GOT3 (cell line): ENCODE results near the gene TEDC2.
"Not testable (repeated sequence)": the region's sequence is repeated elsewhere in the genome, so short reads cannot be mapped to it uniquely, and the experiment has no call there.

Source experiments
- DNase-seq: peaks from one replicate; lab custom pipeline; 2025; ENCODE audit warnings: mixed read lengths; lab: John Stamatoyannopoulos, UW

Gene TEDC2

DNA sequence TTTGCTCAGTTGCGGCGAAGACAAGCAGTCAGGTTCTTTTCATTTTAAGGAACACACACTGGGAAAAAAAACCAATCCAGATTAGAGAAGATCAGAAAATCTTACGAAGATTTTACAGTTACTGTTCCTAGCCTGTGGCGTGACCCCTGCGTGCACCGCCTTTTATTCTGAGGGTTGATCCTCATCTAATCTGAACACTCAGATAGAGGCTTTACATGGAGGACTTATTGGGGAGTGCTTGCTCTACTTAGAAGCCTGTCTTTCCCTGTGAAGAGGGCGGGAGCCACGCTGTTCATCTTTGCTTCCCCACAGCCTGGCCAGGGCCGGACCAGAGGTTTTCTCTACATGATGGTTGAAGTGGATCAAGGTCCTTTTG is 16.4 kb downstream of the TEDC2 start:
- DNase-seq, result no peak

DNA sequence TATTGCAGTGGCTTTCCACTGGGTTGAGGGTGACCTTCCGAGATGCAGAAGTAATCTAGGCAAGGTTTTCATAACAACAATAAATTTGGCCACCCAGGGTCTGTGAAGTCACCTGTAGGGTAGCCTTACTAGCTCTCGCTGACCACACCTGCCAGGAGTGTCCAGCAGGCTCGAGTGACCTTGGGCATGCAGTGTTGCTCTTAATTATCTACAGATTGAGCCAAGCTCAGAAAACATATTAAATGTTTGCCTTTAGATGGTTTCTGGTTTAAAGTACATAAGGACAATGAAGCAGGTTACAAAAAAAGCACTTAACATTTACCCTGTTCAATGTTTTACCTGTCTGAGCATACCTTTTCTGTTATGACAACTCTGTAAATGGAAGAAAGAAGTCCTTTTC is 16.8 kb downstream of the TEDC2 start:
- DNase-seq, result no peak

DNA sequence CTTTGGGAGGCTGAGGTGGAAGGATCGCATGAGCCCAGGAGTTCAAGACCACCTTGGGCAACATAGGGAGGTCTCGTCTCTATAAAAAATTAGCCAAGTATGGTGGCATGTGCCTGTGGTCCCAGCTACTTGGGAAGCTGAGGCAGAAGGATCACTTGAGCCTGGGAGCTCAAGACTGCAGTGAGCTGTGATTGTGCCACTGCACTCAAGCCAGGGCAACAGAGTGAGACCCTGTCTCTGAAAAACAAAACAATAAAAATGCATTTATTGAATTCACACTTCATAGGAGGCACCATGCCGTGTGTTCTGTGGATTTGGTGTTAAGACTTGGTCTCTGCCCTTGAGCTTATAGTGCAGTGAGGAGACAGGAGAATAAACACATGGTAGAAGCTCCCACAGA is 17.4 kb downstream of the TEDC2 start:
- no peak for DNase-seq

GRCh38 chr16:2478279-2478678 is 18.4 kb downstream of the TEDC2 start:
- no peak for DNase-seq

DNA sequence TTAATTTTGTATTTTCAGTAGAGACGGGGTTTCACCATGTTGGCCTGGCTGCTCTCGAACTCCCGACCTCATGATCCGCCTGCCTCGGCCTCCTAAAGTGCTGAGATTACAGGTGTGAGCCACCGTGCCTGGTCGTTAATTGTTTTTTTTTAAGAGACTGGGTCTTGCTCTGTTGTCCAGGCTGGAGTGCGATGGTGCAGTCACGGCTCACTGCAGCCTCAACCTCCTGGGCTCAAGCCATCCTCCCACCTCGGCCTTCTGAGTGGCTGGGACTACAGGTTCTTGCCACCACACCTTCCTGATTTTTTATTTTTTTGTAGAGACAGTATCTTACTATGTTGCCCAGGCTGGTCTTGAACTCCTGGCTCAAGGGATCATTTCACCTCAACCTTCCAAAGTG is 20.1 kb downstream of the TEDC2 start:
- DNase-seq, result not testable (repeated sequence)

GRCh38 chr16:2480948-2481347 is 21.0 kb downstream of the TEDC2 start:
- no peak for DNase-seq

DNA sequence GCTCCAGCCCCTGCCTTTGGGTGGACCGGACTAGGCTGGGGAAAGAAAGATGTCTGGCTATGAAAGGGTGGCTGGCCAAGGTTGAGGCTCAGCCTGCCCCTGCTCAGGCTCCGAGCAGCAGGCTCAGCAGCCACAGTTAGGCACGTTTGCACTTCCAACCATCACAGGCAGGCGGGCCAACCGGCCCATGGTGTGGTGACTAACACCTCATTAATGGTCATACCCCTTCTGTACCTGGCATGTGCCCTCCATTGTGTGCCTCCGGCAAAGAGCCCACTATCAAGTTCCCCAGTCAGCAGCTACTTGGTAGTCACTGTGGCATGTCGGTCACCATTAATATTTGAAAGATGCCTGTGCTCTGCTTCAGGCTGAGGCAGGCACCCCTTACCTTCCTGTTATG is 21.8 kb downstream of the TEDC2 start:
- no peak for DNase-seq

DNA sequence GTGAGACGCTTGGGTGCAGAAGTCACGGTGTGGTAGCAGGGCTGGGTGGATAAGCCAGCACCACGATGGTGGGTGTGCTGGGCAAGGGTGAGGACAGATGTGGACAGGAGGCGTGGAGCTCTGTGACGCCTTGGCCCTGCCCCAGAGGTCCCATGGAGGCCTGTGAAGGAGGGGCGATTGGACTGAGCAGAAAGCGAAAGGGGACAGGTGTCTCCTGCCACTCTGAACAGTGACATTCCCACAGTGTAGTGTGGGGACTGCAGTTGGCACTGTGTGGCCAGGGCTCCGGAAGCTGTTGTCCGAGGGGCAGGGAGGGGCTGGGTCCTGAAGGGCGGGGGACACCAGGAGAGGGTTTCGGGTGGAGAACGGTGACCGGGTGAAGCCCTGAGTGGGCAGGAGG is 22.3 kb downstream of the TEDC2 start:
- DNase-seq, result no peak

DNA sequence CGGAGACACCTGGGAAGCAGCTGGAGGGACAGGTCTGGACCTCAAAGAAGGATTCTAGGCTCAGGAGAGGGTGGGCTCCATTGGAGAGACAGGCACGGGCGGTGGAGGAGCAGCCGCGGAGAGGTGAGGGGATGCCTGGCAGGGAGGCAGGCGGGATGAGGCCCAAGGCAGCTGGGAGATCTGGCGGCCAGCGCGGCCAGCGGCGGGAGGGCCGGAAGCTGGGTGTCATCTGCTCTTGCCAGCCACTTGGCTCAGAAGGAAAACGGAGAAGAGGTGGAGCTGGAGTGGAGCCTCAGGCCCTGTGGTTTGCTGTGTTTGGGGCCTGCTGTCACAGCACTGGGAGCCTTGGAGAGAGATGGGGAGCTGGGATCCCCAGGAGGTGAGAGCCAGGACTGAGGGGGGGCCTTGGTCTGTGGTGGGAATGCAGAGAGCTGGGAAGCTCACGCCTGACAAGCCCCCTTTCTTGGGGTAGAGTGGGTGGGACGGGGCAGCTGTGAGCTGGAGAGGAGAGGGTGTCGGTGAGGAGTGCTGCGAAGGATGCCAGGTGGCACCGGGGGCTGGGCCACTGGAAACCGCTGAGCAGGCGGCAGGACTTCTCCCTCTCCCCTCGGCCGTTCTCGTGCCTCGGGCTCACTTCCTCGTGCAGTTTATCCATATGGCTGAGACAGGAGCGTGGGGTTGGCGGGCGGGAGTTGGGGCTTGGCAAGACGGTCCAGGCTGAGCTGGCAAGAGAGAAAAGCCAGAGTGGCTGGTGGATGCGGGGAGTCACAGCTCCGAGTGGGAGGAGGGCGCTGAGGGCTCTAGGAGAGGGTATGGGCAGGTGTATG is 23.0 kb downstream of the TEDC2 start:
- DNase-seq, result no peak

DNA sequence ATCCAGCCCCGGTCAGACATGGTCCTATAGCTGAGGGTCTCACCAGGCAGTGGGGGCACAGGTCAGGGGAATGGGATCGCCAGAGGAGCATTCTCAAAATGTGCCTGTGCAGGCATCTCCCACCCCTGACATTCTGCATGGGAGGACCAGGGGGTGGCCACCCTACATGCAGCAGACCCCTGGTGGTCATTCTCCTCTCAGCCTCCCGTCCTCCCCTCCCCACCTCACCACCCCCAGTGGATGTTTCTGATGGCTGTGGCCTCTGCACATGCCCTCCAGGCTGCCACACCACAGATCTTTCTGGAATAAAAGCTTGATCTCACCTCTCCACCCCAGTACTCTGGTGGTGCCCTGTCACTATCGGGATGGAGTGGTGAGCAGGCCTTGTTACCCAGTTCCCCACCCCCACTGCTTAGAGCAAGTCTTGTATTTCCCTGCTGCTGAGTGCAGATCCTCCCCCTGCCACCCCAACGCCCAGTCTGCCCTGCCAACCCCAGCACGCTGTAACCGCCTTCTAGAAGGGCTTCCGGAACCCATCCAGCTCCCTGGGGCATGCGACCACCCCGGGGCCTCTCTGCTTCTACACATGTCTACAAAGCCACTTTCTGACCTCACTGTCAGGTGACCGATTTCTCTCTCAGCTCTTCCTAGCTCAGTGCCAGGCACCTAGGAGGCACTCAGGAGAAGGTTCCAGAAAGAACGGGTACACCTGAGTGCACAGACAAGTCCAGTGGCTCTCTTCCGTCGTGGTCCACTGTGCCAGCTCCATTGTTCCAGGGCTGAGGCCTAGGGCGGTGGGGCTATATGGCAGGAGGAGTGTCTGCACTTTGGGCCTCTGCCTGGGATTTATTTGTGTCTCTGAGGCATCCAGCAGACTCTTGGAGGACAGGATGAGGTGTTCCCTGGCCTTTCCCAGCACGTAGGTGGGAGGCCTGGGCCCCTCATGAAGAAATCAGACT is 24.3 kb downstream of the TEDC2 start:
- no peak for DNase-seq

DNA sequence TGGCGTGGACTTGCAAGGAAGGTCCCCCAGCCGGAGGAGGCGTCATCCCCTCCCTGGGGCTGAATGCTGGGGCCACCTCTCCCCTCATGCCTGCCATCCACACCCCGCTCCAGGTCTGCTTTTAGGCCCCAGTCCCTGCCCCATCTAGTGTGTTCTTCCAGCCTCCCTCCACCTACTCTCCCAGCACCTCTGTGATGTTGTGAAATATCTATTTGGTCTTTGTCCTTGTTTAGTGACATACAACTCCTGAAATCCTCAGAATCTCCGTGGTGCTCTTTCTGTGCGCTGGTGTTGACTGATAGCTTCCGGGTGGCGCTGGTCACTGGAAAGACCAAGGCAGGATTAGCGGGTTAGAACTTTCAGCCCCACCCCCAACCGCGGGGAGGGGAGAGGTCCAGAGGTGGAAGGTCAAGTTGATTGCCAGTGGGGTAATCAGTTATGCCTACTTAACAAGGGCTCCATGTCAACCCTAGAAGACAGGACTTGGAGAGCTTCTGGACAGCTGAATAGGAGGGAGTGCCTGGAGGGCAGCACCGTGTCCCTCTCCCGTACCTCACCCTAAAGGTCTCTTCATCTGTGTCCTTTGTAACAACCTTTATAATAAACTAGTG is 25.1 kb downstream of the TEDC2 start:
- DNase-seq, result no peak

GRCh38 chr16:2485811-2486507 is 26.1 kb downstream of the TEDC2 start:
- DNase-seq, result no peak

- no peak for DNase-seq
Observed at GRCh38 chr16:2486645-2487516, 27.0 kb downstream of the TEDC2 start.

GRCh38 chr16:2487517-2487842 is 27.6 kb downstream of the TEDC2 start:
- no peak for DNase-seq

DNA sequence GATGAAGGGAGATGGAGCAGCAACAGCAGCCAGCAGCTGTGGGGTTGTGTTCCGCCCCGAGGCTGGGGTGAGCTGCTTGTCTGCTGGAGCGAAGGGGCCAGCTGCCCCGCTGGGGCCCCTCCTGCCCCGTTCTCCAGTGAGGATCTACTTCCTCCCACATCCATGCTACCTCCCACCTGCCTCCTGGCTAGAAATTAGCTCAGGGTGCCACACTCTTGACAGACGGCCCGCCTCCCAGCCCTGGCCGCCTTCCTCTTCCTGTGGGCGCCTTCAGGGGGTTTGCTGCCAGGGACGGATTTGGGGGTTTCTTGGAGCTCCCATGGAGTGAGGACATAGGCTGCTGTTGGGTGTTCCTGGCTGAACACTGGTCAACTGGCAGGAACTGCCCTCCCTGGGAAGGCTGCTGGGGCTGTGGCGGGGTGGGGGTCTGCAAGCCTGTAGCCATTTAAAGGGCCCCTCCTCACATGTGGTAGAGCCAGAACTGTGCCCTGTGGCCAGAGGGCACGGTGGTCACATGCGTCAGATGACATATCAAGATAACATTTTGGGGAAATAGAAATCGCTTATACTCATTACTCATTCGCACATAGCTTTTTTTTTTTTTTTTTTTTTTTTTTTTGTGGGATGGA is 28.1 kb downstream of the TEDC2 start:
- DNase-seq, result no peak

- no peak for DNase-seq
Observed at GRCh38 chr16:2489581-2489980, 29.7 kb downstream of the TEDC2 start.

DNA sequence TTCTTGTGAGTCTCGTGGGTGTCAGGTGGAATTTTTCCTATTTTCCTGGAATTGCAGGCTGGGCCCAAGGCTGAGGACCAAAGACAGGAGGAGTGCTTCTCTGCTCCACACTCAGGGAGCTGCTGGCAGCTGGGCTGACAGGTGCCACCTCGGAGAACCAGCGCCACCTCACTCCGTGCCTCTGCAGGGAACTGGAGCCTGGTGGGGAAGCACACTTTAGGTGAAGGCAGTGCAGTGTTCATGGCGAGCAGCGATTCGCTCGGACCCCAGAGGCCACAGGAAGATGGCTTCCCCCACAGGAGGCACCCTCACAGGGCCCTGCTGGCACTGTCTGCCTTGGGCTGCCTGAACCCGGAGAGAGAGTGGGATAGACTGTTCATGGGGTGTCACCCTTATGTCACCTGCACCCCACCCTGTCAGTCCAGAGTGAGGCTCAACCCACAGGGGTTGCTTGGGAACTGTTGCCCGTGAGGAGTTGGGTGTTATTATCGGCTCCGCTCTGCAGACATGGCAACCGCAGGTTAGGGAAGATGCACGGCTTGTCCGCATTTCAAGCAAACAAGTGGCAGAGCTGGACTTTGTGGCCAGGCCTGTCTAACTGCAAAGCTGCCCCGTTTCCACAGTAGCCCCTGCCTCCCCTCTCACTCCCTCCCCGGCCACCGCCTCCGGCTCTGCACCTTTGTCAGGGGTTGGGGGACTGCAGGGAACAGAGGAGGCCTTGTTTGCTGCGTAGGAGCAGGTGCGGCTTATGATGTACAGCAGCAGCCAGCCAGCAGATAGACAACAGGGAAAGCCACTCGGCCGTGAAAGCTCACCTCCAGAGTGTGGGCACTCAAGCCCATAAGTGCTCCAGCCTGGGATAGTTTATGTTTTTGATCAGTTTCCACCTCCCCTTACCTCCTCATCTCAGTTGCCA is 30.5 kb downstream of the TEDC2 start:
- DNase-seq, result no peak

DNA sequence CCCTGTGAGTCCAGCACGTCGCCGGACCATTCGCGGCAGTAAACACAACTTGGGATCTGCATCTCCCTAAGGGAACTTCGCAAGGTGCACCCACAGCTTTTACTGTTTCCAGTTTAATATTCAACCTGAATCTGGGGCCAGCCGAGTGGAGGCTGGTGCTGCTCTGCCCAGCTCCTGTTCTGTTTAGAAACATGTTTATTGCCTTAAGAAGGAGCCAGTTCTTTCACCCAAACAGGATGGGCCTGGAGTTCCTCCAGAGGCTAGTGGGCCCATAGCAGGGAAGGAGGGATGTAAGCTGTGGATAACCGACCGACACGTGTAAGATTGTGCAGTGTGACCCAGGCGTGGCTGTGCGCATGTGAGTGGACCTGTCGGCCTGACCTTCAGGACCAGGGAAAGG is 32.4 kb downstream of the TEDC2 start:
- DNase-seq, result no peak

GRCh38 chr16:2493605-2494004 is 33.7 kb downstream of the TEDC2 start:
- no peak for DNase-seq

DNA sequence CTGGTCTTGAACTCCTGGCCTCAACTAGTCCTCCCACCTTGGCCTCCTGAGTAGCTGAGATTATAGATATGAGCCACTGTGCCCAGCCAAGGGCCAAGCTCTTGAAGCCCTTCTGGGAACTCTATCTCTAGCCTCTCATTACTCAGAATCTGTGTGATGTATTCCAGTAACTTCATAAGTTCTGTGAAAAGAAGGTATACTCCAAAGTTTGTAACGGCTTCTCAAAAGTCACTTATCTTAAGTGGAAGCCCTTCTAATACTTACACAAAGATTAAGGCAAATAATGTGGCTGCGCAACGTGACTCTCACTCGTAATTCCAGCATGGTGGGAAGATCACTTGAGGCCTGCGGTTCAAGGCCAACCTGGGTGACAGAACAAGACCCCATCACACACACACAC is 34.7 kb downstream of the TEDC2 start:
- DNase-seq, result no peak
